ENCODE measurements around the gene HYAL2.
A peak's percentile ranks its signal among the peaks of the same experiment; 100 is the strongest.

- TF ChIP-seq, protein P1, sequence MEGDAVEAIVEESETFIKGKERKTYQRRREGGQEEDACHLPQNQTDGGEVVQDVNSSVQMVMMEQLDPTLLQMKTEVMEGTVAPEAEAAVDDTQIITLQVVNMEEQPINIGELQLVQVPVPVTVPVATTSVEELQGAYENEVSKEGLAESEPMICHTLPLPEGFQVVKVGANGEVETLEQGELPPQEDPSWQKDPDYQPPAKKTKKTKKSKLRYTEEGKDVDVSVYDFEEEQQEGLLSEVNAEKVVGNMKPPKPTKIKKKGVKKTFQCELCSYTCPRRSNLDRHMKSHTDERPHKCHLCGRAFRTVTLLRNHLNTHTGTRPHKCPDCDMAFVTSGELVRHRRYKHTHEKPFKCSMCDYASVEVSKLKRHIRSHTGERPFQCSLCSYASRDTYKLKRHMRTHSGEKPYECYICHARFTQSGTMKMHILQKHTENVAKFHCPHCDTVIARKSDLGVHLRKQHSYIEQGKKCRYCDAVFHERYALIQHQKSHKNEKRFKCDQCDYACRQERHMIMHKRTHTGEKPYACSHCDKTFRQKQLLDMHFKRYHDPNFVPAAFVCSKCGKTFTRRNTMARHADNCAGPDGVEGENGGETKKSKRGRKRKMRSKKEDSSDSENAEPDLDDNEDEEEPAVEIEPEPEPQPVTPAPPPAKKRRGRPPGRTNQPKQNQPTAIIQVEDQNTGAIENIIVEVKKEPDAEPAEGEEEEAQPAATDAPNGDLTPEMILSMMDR (IDR thresholded peaks at IDR 0.05), result no peak
- TF ChIP-seq POLR2A (IDR thresholded peaks at IDR 0.05) (no peak), POLR2AphosphoS5 (IDR thresholded peaks at IDR 0.05) (peak in 3 of 4 donors; percentile 25 to 69 (median 51)), EP300 (IDR thresholded peaks at IDR 0.05) (no peak)
Measured at GRCh38 chr3:50365080-50365841, 42.7 kb upstream of the HYAL2 start.

All from sigmoid colon (tissue), 4 donors.